ENCODE data around the gene RGS16.

DNA sequence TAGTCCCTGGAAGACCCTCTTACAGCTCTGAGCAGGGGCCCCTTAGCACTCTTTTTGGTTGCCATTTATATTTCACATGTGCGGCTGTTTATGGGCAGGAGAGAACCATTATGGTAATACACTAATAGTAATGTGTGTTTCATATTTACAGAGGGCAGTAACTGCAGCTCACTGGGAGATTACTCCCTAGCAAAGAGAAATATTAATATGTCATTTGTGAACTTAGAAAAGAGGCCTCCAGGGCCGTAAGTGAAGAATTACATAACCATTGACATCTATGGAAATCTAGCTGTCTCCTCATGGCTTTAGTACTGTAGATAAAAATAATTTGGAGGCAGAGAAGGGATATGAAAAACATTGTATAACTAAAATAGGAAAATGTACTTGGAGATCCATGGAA, 23.4 kb upstream of the RGS16 start:
- TF ChIP-seq, protein P1, sequence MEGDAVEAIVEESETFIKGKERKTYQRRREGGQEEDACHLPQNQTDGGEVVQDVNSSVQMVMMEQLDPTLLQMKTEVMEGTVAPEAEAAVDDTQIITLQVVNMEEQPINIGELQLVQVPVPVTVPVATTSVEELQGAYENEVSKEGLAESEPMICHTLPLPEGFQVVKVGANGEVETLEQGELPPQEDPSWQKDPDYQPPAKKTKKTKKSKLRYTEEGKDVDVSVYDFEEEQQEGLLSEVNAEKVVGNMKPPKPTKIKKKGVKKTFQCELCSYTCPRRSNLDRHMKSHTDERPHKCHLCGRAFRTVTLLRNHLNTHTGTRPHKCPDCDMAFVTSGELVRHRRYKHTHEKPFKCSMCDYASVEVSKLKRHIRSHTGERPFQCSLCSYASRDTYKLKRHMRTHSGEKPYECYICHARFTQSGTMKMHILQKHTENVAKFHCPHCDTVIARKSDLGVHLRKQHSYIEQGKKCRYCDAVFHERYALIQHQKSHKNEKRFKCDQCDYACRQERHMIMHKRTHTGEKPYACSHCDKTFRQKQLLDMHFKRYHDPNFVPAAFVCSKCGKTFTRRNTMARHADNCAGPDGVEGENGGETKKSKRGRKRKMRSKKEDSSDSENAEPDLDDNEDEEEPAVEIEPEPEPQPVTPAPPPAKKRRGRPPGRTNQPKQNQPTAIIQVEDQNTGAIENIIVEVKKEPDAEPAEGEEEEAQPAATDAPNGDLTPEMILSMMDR (IDR thresholded peaks at IDR 0.05) = no peak
- no peak for TF ChIP-seq POLR2A (IDR thresholded peaks at IDR 0.05)
